ENCODE data around the gene MT3. TPM values are rescaled to one million over a fixed set of nuclear protein-coding genes. Genes with fewer than 3 reads are reported as not detected.

The MT3 gene
- total RNA-seq, 1 donor from 2014 or later, result 0.77 TPM

DNA sequence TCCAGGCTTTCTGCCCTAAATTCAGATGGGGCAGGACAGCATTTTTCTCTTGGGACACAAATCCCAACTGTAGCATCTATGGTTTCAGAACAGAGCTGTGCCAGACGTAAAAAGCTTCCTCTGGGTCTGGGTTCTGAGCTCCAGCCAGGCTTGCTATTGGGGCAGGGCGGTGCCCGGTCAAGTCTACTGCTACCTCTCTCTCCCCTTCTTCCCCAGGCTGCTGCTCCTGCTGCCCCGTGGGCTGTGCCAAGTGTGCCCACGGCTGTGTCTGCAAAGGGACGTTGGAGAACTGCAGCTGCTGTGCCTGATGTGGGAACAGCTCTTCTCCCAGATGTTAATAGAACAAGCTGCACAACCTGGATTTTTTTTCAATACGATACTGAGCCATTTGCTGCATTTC lies 44.2 kb downstream of the MT3 start:
- Mint-ChIP-seq H3K9me3 (ENCODE audit: low read depth) (no peaks in the 10 kb centered on the region), H3K4me3 (ENCODE audit: unreplicated experiment) (no peak overlapping the region), H3K4me1 (ENCODE audit: low read depth) (peaks cover 23% of the 10 kb centered on the region), H3K36me3 (ENCODE audit: low read depth) (no peaks in the 10 kb centered on the region), H3K27me3 (ENCODE audit: low read depth) (peaks cover 47% of the 10 kb centered on the region), H3K27ac (ENCODE audit: unreplicated experiment) (no peak overlapping the region)
- TF ChIP-seq, protein P1, sequence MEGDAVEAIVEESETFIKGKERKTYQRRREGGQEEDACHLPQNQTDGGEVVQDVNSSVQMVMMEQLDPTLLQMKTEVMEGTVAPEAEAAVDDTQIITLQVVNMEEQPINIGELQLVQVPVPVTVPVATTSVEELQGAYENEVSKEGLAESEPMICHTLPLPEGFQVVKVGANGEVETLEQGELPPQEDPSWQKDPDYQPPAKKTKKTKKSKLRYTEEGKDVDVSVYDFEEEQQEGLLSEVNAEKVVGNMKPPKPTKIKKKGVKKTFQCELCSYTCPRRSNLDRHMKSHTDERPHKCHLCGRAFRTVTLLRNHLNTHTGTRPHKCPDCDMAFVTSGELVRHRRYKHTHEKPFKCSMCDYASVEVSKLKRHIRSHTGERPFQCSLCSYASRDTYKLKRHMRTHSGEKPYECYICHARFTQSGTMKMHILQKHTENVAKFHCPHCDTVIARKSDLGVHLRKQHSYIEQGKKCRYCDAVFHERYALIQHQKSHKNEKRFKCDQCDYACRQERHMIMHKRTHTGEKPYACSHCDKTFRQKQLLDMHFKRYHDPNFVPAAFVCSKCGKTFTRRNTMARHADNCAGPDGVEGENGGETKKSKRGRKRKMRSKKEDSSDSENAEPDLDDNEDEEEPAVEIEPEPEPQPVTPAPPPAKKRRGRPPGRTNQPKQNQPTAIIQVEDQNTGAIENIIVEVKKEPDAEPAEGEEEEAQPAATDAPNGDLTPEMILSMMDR (IDR thresholded peaks at IDR 0.05), result no peak
- no peak for DNase-seq (ENCODE audit: low spot score)

DNA sequence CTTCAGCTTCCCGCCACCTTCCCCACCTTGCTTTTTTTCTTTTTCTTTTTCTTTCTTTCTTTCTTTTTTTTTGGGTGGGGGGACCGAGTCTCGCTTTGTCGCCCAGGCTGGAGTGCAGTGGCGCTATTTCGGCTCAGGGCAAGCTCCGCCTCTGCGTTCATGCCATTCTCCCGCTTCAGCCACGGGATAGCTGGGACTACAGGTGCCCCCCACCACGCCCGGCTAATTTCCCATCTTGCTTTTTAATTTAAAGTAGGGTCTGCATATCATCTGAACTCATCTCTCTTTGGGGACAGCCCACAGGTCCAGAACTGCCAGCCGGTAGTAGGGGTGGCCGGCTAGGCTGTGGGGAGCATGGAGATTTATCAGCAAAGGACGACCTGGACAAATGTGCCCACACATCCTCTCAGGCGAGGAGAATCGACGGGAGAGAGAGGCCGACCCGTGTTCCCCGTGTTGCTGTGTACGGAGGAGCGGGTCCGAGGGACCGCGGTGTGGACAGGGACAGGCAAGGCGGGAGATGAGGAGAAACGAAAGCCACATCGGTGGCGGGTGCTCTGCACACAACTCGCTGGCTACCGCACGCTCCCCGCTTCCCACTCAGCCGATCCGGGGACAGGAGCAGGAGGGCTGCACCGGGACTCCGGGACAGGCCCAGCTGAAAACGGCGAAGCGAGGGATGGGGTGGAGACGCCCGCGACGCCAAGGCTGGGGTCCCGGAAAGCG lies 45.5 kb downstream of the MT3 start:
- H3K27ac Mint-ChIP-seq (ENCODE audit: unreplicated experiment), result no peak overlapping the region
- H3K27me3 Mint-ChIP-seq (ENCODE audit: low read depth), result peaks cover 52% of the 10 kb centered on the region
- no peaks in the 10 kb centered on the region for H3K36me3 Mint-ChIP-seq (ENCODE audit: low read depth)
- peak overlapping the region; percentile 67 for H3K4me3 Mint-ChIP-seq (ENCODE audit: unreplicated experiment)
- no peaks in the 10 kb centered on the region for H3K9me3 Mint-ChIP-seq (ENCODE audit: low read depth)
- no peak for DNase-seq (ENCODE audit: low spot score)
- peaks cover 22% of the 10 kb centered on the region for H3K4me1 Mint-ChIP-seq (ENCODE audit: low read depth)
- TF ChIP-seq, protein P1 (IDR thresholded peaks at IDR 0.05), result no peak

DNA sequence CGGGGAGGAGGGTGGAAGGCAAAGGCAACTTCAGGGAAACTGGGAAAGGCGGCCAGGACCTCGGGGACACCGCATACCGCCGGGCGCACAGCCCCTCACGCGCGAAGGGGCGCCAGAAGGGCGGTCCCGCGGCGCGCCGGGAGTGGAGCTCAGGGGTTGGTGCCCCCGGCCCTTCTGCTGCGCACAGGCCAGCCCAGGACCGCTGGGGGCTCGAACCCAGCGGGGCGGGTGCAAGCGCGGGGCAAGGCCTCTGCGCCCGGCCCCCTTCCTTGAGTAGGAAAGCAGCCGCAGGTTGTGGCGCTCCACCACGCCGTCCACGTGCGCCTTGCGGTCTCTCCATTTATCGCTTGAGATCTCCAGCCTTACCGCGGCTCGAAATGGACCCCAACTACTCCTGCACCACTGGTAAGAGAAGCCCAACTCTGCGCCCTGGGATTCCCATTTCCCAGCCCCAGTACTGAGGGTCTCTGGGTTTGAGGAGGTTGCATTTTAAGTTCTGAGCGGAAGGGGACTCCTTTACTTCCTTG lies 46.2 kb downstream of the MT3 start:
- TF ChIP-seq, protein P1 (IDR thresholded peaks at IDR 0.05), result no peak
- Mint-ChIP-seq H3K4me3 (ENCODE audit: unreplicated experiment) (peak overlapping the region; percentile 67), H3K27me3 (ENCODE audit: low read depth) (peaks cover 57% of the 10 kb centered on the region), H3K36me3 (ENCODE audit: low read depth) (no peaks in the 10 kb centered on the region), H3K27ac (ENCODE audit: unreplicated experiment) (no peak overlapping the region), H3K9me3 (ENCODE audit: low read depth) (no peaks in the 10 kb centered on the region), H3K4me1 (ENCODE audit: low read depth) (peaks cover 22% of the 10 kb centered on the region)
- no peak for DNase-seq (ENCODE audit: low spot score)

DNA sequence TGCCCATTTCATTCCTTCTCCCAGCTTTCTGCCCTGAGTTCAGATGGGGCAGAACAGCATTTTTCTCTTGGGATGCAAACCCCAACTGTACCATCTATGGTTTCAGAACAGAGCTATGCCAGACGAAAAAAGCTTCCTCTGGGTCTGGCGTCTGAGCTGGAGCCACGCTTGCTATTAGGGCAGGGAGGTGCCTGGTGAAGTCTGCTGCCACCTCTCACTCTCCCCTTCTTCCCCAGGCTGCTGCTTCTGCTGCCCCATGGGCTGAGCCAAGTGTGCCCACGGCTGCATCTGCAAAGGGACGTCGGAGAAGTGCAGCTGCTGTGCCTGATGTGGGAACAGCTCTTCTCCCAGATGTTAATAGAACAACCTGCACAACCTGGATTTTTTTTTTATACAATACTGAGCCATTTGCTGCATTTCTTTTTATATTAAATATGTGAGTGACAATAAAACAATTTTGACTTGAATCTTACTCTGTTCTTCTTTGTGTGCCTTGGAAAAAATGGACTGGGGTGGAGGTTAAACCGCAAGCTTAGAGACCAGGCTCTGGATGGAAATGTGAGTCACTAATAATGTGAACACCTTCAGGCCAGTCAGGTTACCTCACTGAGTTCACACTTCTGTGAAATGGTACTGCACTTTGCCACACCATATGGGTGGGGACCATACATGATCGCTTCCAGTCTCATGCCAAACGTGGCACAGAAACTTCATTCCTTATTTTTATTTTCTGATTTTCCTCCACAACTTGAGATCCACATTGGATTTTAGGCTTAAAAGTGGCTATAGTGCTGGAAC lies 47.5 kb downstream of the MT3 start:
- H3K4me3 Mint-ChIP-seq (ENCODE audit: unreplicated experiment), result no peak overlapping the region
- no peak overlapping the region for H3K27ac Mint-ChIP-seq (ENCODE audit: unreplicated experiment)
- no peak for DNase-seq (ENCODE audit: low spot score)
- H3K9me3 Mint-ChIP-seq (ENCODE audit: low read depth), result no peaks in the 10 kb centered on the region
- peaks cover 21% of the 10 kb centered on the region for H3K4me1 Mint-ChIP-seq (ENCODE audit: low read depth)
- H3K36me3 Mint-ChIP-seq (ENCODE audit: low read depth), result no peaks in the 10 kb centered on the region
- peaks cover 65% of the 10 kb centered on the region for H3K27me3 Mint-ChIP-seq (ENCODE audit: low read depth)
- TF ChIP-seq, protein P1 (IDR thresholded peaks at IDR 0.05), result no peak
